ENCODE data around the gene MS4A7. TPM values are rescaled to one million over a fixed set of nuclear protein-coding genes. Genes with fewer than 3 reads are reported as not detected.

MS4A7 gene
- under 0.01 and 0.36 TPM in 2 replicates for total RNA-seq

- no peak for DNase-seq (ENCODE audit: insufficient read length, low spot score, missing footprints)
- H4K20me1 ChIP-seq (ENCODE audit: insufficient read depth, low read length), result no peaks in the 10 kb centered on the region
- H3K27me3 ChIP-seq (ENCODE audit: insufficient read depth, low read length), result no peaks in the 10 kb centered on the region
- no peaks in the 10 kb centered on the region for H3K9me3 ChIP-seq (ENCODE audit: low read depth, low read length)
- no peak within 1 kb of the TSS for H3K4me2 ChIP-seq (ENCODE audit: insufficient read depth, low read length)
- no peaks in the 10 kb centered on the region for H3K36me3 ChIP-seq (ENCODE audit: insufficient read depth, low read length)
- H3K79me2 ChIP-seq (ENCODE audit: insufficient read depth, low read length), result no peaks in the 10 kb centered on the region
- no peak for TF ChIP-seq CTCF (IDR thresholded peaks at IDR 0.05; ENCODE audit: extremely low read depth, low read depth, low read length)
- H3K27ac ChIP-seq (ENCODE audit: low read depth, low read length), result no peak within 1 kb of the TSS
- no peak within 1 kb of the TSS for H3K4me3 ChIP-seq (ENCODE audit: insufficient read depth, low read length)
- no peaks in the 10 kb centered on the region for H3K4me1 ChIP-seq (ENCODE audit: insufficient read depth, low read length)
- no peak within 1 kb of the TSS for H2AFZ ChIP-seq (ENCODE audit: low read length)
Measured at GRCh38 chr11:60378354-60378753, at the start of gene MS4A7. Gene MS4A7 (plus strand): TSS chr11:60378532. CDS start chr11:60383142, 4,610 bp downstream.

- Histone ChIP-seq H3K27ac (ENCODE audit: low read depth, low read length) (no peak overlapping the region), H3K9me3 (ENCODE audit: low read depth, low read length) (no peaks in the 10 kb centered on the region), H3K79me2 (ENCODE audit: insufficient read depth, low read length) (no peaks in the 10 kb centered on the region), H3K4me3 (ENCODE audit: insufficient read depth, low read length) (no peak overlapping the region), H2AFZ (ENCODE audit: low read length) (no peak overlapping the region), H3K4me2 (ENCODE audit: insufficient read depth, low read length) (no peak overlapping the region), H3K27me3 (ENCODE audit: insufficient read depth, low read length) (no peaks in the 10 kb centered on the region), H3K36me3 (ENCODE audit: insufficient read depth, low read length) (no peaks in the 10 kb centered on the region), H4K20me1 (ENCODE audit: insufficient read depth, low read length) (no peaks in the 10 kb centered on the region), H3K4me1 (ENCODE audit: insufficient read depth, low read length) (no peaks in the 10 kb centered on the region)
- TF ChIP-seq CTCF (IDR thresholded peaks at IDR 0.05; ENCODE audit: extremely low read depth, low read depth, low read length), result no peak
- DNase-seq (ENCODE audit: insufficient read length, low spot score, missing footprints), result no peak
Measured at GRCh38 chr11:60332846-60333245, 45.5 kb upstream of the MS4A7 start.

- Histone ChIP-seq H4K20me1 (ENCODE audit: insufficient read depth, low read length) (no peaks in the 10 kb centered on the region), H3K4me1 (ENCODE audit: insufficient read depth, low read length) (no peaks in the 10 kb centered on the region), H3K27ac (ENCODE audit: low read depth, low read length) (no peak overlapping the region), H2AFZ (ENCODE audit: low read length) (no peak overlapping the region), H3K4me3 (ENCODE audit: insufficient read depth, low read length) (no peak overlapping the region), H3K79me2 (ENCODE audit: insufficient read depth, low read length) (no peaks in the 10 kb centered on the region), H3K27me3 (ENCODE audit: insufficient read depth, low read length) (no peaks in the 10 kb centered on the region), H3K4me2 (ENCODE audit: insufficient read depth, low read length) (no peak overlapping the region), H3K36me3 (ENCODE audit: insufficient read depth, low read length) (no peaks in the 10 kb centered on the region), H3K9me3 (ENCODE audit: low read depth, low read length) (no peaks in the 10 kb centered on the region)
- peak; percentile 36 for DNase-seq (ENCODE audit: insufficient read length, low spot score, missing footprints)
- peak; percentile 57 for TF ChIP-seq CTCF (IDR thresholded peaks at IDR 0.05; ENCODE audit: extremely low read depth, low read depth, low read length)
Measured at GRCh38 chr11:60334005-60334620, 44.2 kb upstream of the MS4A7 start.

GRCh38 chr11:60336767-60337391 lies 41.5 kb upstream of the MS4A7 start:
- Histone ChIP-seq H3K27ac (ENCODE audit: low read depth, low read length) (no peak overlapping the region), H3K4me1 (ENCODE audit: insufficient read depth, low read length) (no peaks in the 10 kb centered on the region), H2AFZ (ENCODE audit: low read length) (no peak overlapping the region), H3K4me3 (ENCODE audit: insufficient read depth, low read length) (no peak overlapping the region), H3K36me3 (ENCODE audit: insufficient read depth, low read length) (no peaks in the 10 kb centered on the region), H3K27me3 (ENCODE audit: insufficient read depth, low read length) (no peaks in the 10 kb centered on the region), H3K4me2 (ENCODE audit: insufficient read depth, low read length) (no peak overlapping the region), H4K20me1 (ENCODE audit: insufficient read depth, low read length) (no peaks in the 10 kb centered on the region), H3K79me2 (ENCODE audit: insufficient read depth, low read length) (no peaks in the 10 kb centered on the region), H3K9me3 (ENCODE audit: low read depth, low read length) (no peaks in the 10 kb centered on the region)
- no peak for DNase-seq (ENCODE audit: insufficient read length, low spot score, missing footprints)
- no peak for TF ChIP-seq CTCF (IDR thresholded peaks at IDR 0.05; ENCODE audit: extremely low read depth, low read depth, low read length)
